ENCODE measurements around the gene ZNF507. TPM values are rescaled to one million over a fixed set of nuclear protein-coding genes. Genes with fewer than 3 reads are reported as not detected.

The ZNF507 gene
- total and polyA plus RNA-seq, 8 donors: 14.0 to 31.4 (median 27.9) TPM

DNA sequence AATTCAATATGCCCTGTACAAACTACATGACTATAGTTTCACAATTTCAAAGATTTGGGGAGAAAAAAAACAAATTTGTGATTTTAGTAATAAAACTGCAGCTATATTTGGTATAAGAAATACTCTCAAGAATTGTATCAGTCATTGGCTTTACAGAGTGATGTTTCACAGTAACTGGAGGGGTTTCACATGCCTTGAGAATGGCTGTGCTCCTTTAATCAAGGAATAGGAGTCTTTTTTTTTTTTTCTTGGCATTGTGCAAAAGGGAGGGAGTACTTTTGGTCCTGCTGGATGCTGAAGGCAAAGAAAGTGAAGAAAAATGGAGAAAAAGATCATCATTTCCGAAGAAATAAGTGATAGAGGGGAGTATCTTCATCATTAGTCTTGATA is 6.8 kb downstream of the ZNF507 start:
- H3K27ac ChIP-seq: no peak overlapping the region
- DNase-seq: no peak
- no peak overlapping the region for H3K4me3 ChIP-seq
- H3K27me3 ChIP-seq: peaks cover 0 to 87% of the 10 kb centered on the region in 2 donors
- TF ChIP-seq, protein P1, sequence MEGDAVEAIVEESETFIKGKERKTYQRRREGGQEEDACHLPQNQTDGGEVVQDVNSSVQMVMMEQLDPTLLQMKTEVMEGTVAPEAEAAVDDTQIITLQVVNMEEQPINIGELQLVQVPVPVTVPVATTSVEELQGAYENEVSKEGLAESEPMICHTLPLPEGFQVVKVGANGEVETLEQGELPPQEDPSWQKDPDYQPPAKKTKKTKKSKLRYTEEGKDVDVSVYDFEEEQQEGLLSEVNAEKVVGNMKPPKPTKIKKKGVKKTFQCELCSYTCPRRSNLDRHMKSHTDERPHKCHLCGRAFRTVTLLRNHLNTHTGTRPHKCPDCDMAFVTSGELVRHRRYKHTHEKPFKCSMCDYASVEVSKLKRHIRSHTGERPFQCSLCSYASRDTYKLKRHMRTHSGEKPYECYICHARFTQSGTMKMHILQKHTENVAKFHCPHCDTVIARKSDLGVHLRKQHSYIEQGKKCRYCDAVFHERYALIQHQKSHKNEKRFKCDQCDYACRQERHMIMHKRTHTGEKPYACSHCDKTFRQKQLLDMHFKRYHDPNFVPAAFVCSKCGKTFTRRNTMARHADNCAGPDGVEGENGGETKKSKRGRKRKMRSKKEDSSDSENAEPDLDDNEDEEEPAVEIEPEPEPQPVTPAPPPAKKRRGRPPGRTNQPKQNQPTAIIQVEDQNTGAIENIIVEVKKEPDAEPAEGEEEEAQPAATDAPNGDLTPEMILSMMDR (IDR thresholded peaks at IDR 0.05): no peak
- ATAC-seq: no peak
- peaks cover 4 to 47% of the 10 kb centered on the region in 2 donors for H3K36me3 ChIP-seq
- peaks cover 3 to 46% of the 10 kb centered on the region in 2 donors for H3K4me1 ChIP-seq
- intact Hi-C loops (cut with DNase I): no loop called here
- H3K9me3 ChIP-seq: no peaks in the 10 kb centered on the region

DNA sequence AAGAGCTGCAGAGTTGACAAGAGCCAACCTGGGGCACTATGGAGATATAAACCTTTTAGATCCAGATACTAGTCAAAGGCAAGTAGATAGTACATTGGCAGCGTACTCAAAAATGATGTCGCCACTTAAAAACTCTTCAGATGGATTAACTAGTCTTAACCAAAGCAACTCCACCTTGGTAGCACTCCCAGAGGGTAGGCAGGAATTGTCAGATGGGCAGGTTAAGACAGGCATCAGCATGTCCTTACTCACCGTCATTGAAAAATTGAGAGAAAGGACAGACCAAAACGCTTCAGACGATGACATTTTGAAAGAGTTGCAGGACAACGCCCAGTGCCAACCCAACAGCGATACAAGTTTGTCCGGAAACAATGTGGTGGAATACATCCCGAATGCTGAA is 8.9 kb downstream of the ZNF507 start:
- Histone ChIP-seq H3K27me3 (peaks cover 0 to 84% of the 10 kb centered on the region in 2 donors), H3K27ac (no peak overlapping the region), H3K9me3 (no peaks in the 10 kb centered on the region), H3K36me3 (peaks cover 4 to 58% of the 10 kb centered on the region in 2 donors), H3K4me1 (peaks cover 3 to 34% of the 10 kb centered on the region in 2 donors), H3K4me3 (no peak overlapping the region)
- TF ChIP-seq, protein P1 (IDR thresholded peaks at IDR 0.05): no peak
- intact Hi-C loops (cut with DNase I): no loop called here
- DNase-seq: no peak
- no peak for ATAC-seq

DNA sequence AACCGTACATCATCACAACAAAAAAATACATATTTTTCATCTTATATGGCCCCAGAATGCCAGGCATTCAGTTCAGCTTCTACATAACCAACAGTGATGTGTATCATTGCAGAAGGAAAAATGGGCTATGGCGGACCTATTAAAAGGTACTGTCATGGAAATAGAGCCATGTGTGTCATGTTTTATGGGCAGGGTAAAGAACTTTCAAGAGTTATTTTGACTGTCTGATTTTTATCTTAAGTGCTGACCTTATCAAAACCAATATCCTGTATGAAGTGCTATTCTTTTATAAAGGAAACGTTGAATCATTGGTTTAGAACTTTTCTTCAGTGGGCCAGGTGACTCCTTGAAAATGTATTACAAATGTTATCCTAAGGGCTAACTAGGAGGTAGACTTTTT is 9.9 kb downstream of the ZNF507 start:
- DNase-seq: no peak
- Histone ChIP-seq H3K9me3 (no peaks in the 10 kb centered on the region), H3K27ac (no peak overlapping the region), H3K27me3 (peaks cover 0 to 80% of the 10 kb centered on the region in 2 donors), H3K4me3 (no peak overlapping the region), H3K4me1 (peaks cover 3 to 34% of the 10 kb centered on the region in 2 donors), H3K36me3 (peaks cover 4 to 68% of the 10 kb centered on the region in 2 donors)
- TF ChIP-seq, protein P1 (IDR thresholded peaks at IDR 0.05): no peak
- intact Hi-C loops (cut with DNase I): no loop called here
- ATAC-seq: no peak

DNA sequence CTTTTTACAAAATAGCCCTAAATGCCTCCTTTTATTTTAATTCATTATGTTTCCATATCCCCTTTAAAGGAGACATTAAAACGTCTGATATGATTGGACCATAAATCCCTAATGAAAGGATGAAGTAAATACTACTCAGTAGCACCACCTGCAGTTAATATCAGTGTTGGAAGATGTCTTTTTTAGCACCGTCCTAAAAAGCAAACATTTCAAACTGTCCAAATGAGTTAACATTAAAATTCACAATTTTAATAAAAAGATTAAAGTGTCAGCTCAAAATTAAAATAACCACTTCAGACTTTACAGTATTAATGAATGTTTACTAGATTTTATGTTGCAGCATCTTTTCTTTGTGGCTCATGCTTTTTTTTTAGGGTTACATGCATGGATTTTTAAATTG is 12.3 kb downstream of the ZNF507 start:
- H3K4me1 ChIP-seq: peaks cover 0 to 19% of the 10 kb centered on the region in 2 donors
- no peak for ATAC-seq
- no peak overlapping the region for H3K27ac ChIP-seq
- no peak for DNase-seq
- H3K4me3 ChIP-seq: no peak overlapping the region
- H3K36me3 ChIP-seq: peaks cover 4 to 84% of the 10 kb centered on the region in 2 donors
- H3K27me3 ChIP-seq: peaks cover 0 to 75% of the 10 kb centered on the region in 2 donors
- TF ChIP-seq, protein P1 (IDR thresholded peaks at IDR 0.05): no peak
- no peaks in the 10 kb centered on the region for H3K9me3 ChIP-seq
- intact Hi-C loops (cut with DNase I): no loop called here

DNA sequence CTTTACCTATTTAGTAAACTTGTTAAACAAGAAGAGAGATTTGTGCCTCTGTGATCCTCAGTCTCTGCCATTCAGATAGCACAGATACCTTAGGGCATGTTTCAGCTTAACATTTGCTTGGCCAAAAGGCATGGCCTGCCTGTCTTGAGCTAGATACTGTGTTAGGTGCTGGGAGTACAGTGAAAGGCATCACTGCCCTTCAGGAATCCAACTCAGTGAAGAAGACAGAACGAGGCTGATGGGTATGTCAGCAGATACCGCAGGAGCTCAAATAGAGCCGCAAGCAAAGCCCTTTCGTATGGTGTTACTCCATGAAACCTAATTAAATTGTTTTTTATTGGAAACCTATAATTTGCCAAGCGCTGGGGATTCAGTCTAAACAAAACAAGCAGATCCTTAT is 12.9 kb downstream of the ZNF507 start:
- H3K4me1 ChIP-seq: peaks cover 0 to 25% of the 10 kb centered on the region in 2 donors
- DNase-seq (no peak), ATAC-seq (no peak)
- no peak overlapping the region for H3K27ac ChIP-seq
- H3K36me3 ChIP-seq: peaks cover 4 to 78% of the 10 kb centered on the region in 2 donors
- intact Hi-C loops (cut with DNase I): no loop called here
- no peaks in the 10 kb centered on the region for H3K9me3 ChIP-seq
- peaks cover 0 to 75% of the 10 kb centered on the region in 2 donors for H3K27me3 ChIP-seq
- TF ChIP-seq, protein P1 (IDR thresholded peaks at IDR 0.05): no peak
- H3K4me3 ChIP-seq: no peak overlapping the region

Data from left lung (tissue), 10 donors.